OCI-LY1 (cell line): ENCODE measurements around the gene NOP16.

ENCODE experiments used
- H2AFZ ChIP-seq: fragments of 200-600 bp; sonication (generic), shearing (Covaris generic); 2 replicates; pipeline ENCODE4 v1.6.0; 2014; ENCODE audit warnings: antibody characterized with exemption, mild to moderate bottlenecking, low read length
- H3F3A ChIP-seq: fragments of 200-600 bp; sonication (generic), shearing (Covaris generic); 2 replicates; pipeline ENCODE4 v1.6.0; 2014; ENCODE audit warnings: mild to moderate bottlenecking, antibody characterized with exemption, low read length, moderate library complexity; ENCODE audit not compliant: insufficient read depth
- H3K27ac ChIP-seq: fragments of 200-600 bp; sonication (generic); 2 replicates; pipeline ENCODE4 v1.5.1; 2014; ENCODE audit warnings: low read length, mixed run types, mild to moderate bottlenecking, low read depth; ENCODE audit not compliant: poor library complexity, severe bottlenecking
- H3K27me3 ChIP-seq: fragments of 200-600 bp; sonication (generic); 2 replicates; pipeline ENCODE4 v1.6.0; 2014; ENCODE audit warnings: antibody characterized with exemption, mild to moderate bottlenecking, low read length, moderate library complexity; ENCODE audit not compliant: insufficient read depth
- H3K36me3 ChIP-seq: fragments of 200-600 bp; sonication (generic); 2 replicates; pipeline ENCODE4 v1.6.1; 2014; ENCODE audit warnings: mild to moderate bottlenecking, antibody characterized with exemption, low read length, moderate library complexity, mixed read lengths; ENCODE audit not compliant: insufficient read depth
- H3K4me1 ChIP-seq: fragments of 200-600 bp; sonication (generic); 2 replicates; pipeline ENCODE4 v1.5.1; 2014; ENCODE audit warnings: mild to moderate bottlenecking, low read length, moderate library complexity; ENCODE audit not compliant: insufficient read depth, severe bottlenecking
- H3K4me2 ChIP-seq: fragments of 200-600 bp; sonication (generic), shearing (Covaris generic); 2 replicates; pipeline ENCODE4 v1.6.1; 2014; ENCODE audit warnings: low read length
- H3K4me3 ChIP-seq: fragments of 200-600 bp; sonication (generic); 2 replicates; pipeline ENCODE4 v1.5.1; 2014; ENCODE audit warnings: low read length, low read depth, mild to moderate bottlenecking, mixed read lengths; ENCODE audit not compliant: poor library complexity, severe bottlenecking
- H3K79me2 ChIP-seq: fragments of 200-600 bp; shearing (Covaris generic); 2 replicates; pipeline ENCODE4 v1.6.1; 2016; ENCODE audit warnings: mixed run types, low read length, mixed read lengths; ENCODE audit not compliant: insufficient read depth
- H3K9ac ChIP-seq: fragments of 200-600 bp; sonication (generic), shearing (Covaris generic); 2 replicates; pipeline ENCODE4 v1.6.1; 2014; ENCODE audit warnings: mild to moderate bottlenecking, low read length, mixed read lengths
- H3K9me2 ChIP-seq: fragments of 200-600 bp; sonication (generic), shearing (Covaris generic); 2 replicates; pipeline ENCODE4 v1.6.1; 2014; ENCODE audit warnings: low read depth, mild to moderate bottlenecking, low read length, mixed read lengths
- H3K9me3 ChIP-seq: fragments of 200-600 bp; shearing (Covaris generic); 2 replicates; pipeline ENCODE4 v1.6.1; 2014; ENCODE audit warnings: low read length, mixed read lengths
- H4K20me1 ChIP-seq: fragments of 200-600 bp; sonication (generic), shearing (Covaris generic); 2 replicates; pipeline ENCODE4 v1.6.0; 2016; ENCODE audit warnings: mild to moderate bottlenecking, low read length; ENCODE audit not compliant: insufficient read depth
- CTCF ChIP-seq: fragments of 200-600 bp; sonication (generic), shearing (Covaris generic); IDR thresholded peaks from 2 replicates; pipeline ENCODE4 v1.5.1; 2017; ENCODE audit warnings: mild to moderate bottlenecking, antibody characterized with exemption, low read length, moderate library complexity, mixed read lengths
- EZH2 ChIP-seq: fragments of 200-600 bp; sonication (generic), shearing (Covaris generic); IDR thresholded peaks from 2 replicates; pipeline ENCODE4 v1.8.0; 2017; ENCODE audit warnings: borderline replicate concordance, mixed run types, mild to moderate bottlenecking, antibody characterized with exemption, low read length, moderate library complexity, mixed read lengths

NOP16 gene

DNA sequence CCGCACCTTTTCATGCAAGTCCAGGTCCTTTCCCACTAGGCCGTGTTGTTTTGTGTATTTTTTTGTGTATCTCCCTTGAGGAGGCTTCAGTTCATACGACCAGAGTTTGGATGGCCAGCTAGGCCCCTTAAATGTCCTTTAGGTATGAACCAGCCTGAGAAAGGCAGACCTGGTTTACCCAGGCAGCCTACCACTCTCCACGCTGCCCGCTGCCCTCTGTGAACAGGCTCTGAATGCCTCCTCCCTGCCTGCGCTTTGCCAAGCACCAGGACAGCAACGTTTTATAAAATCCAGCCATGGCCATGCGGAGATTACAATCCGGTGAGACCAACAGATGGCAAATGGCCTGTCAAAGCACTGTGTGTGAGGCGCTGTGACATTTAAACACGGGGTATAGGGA is 28.6 kb upstream of the NOP16 start:
- Histone ChIP-seq H2AFZ (no peak overlapping the region), H3K27me3 (peaks cover 6% of the 10 kb centered on the region; the same call in 1 of the 2 replicates), H3K4me2 (peak overlapping the region; percentile 67), H3K9ac (peak overlapping the region; percentile 38; the same call in 1 of the 2 replicates), H3K9me2 (no peaks in the 10 kb centered on the region), H3K27ac (no peak overlapping the region), H3F3A (no peaks in the 10 kb centered on the region), H3K36me3 (no peaks in the 10 kb centered on the region), H4K20me1 (no peaks in the 10 kb centered on the region), H3K79me2 (0 out of 2 replicates have a peak, but pooled peaks cover 5% of the 10 kb centered on the region), H3K9me3 (no peaks in the 10 kb centered on the region), H3K4me1 (peaks cover 21% of the 10 kb centered on the region), H3K4me3 (peak overlapping the region; percentile 90)
- TF ChIP-seq EZH2 (no peak), CTCF (no peak)

DNA sequence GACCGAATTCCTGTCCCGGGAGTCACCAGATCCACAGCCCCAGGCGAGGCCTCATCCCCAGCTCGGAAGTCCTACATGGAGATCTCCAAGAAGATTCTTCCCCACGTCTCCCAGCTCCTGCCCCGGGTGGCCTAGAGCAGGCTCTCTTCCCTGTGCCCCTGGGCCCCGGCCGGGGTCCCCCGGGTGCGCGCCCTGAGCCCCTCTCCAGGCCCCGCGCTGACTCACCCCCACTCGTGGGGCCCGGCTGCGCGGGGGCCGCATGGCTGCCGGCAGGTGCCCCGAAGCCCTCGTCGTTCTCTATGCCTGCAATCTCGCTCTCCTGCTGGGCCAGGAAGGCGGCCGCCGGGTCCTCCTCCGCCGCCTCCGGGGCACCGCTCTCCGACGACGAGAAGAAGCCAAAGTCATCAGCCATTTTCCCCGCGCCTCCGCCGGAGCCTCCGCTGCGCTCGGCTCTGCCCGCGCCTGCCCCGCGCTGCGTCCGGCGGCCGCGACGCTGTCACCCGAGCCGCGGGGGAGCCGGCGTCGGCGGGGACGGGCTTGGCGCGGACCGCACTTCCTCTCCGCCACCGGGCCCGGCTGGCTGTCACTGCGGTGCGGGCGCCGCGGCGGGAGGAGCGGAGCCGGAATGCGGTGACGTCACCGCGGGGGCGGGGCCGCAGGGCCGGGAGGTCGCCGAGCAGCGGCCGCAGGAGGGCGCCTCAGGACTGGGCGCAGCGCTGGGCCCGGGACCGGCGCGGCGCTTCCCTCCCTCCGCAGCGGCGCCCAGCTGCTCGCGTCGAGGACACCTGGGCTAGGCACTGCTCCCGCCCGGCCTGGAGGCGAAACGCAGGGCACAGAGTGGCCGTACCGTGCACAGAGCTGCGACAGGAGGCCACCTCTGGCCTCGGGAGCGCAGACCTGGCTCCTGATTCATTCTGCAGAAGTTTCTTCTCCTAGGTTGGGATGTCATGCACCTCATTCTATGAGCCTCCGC is 27.8 kb upstream of the NOP16 start, which contains the start of gene CLTB:
Gene CLTB (minus strand): TSS at position 588 of the 973 bp plus-strand sequence. CDS start 176 bp downstream, at position 412.
- peaks cover 21% of the 10 kb centered on the region for H3K4me1 ChIP-seq
- H3K9me3 ChIP-seq = no peaks in the 10 kb centered on the region
- peak within 1 kb of the TSS; percentile 90 for H3K4me3 ChIP-seq
- peak within 1 kb of the TSS; percentile 93 for H3K9ac ChIP-seq
- H3K79me2 ChIP-seq = 0 out of 2 replicates have a peak, but pooled peaks cover 5% of the 10 kb centered on the region
- no peaks in the 10 kb centered on the region for H3K36me3 ChIP-seq
- no peaks in the 10 kb centered on the region for H3K9me2 ChIP-seq
- peak within 1 kb of the TSS; percentile 80 for H3K4me2 ChIP-seq
- H3K27me3 ChIP-seq = peaks cover 5% of the 10 kb centered on the region; the same call in 1 of the 2 replicates
- TF ChIP-seq CTCF (peak; percentile 55), EZH2 (no peak)
- no peaks in the 10 kb centered on the region for H3F3A ChIP-seq
- H2AFZ ChIP-seq = no peak within 1 kb of the TSS
- H3K27ac ChIP-seq = no peak within 1 kb of the TSS
- no peaks in the 10 kb centered on the region for H4K20me1 ChIP-seq

GRCh38 chr5:176415240-176415951 is 27.0 kb upstream of the NOP16 start:
- no peaks in the 10 kb centered on the region for H3K36me3 ChIP-seq
- H3F3A ChIP-seq = no peaks in the 10 kb centered on the region
- TF ChIP-seq EZH2 (no peak), CTCF (no peak)
- no peak overlapping the region for H2AFZ ChIP-seq
- H3K4me1 ChIP-seq = peaks cover 21% of the 10 kb centered on the region
- peak overlapping the region; percentile 93 for H3K9ac ChIP-seq
- H3K27me3 ChIP-seq = no peaks in the 10 kb centered on the region; the same call in 1 of the 2 replicates
- H3K9me2 ChIP-seq = no peaks in the 10 kb centered on the region
- H3K9me3 ChIP-seq = no peaks in the 10 kb centered on the region
- no peak overlapping the region for H3K27ac ChIP-seq
- H3K4me2 ChIP-seq = peak overlapping the region; percentile 80
- 0 out of 2 replicates have a peak, but pooled peaks cover 5% of the 10 kb centered on the region for H3K79me2 ChIP-seq
- H3K4me3 ChIP-seq = peak overlapping the region; percentile 90
- no peaks in the 10 kb centered on the region for H4K20me1 ChIP-seq
